K562 (cell line): ENCODE results near the gene TCF4. TPM values are rescaled to one million over a fixed set of nuclear protein-coding genes. Genes with fewer than 3 reads are reported as not detected.

Experiments
- ATAC-seq: fragments of 200-7000 bp; cut with Tn5 transposase; 3 replicates; pipeline ENCODE4 v1.9.1; 2020; ENCODE audit warnings: moderate library complexity
- BruUV-seq: library from RNA; stranded (reverse); fragments of 400-500 nt; replicated peaks from 2 replicates; lab custom pipeline; 2021; lab: Mats Ljungman, UMichigan
- CTCF ChIA-PET: fragments of 300-600 bp; formaldehyde crosslinking; extraction: SDS; loops from one replicate; lab custom pipeline; 2021; ENCODE audit warnings: low intra/inter-chr PET ratio; lab: Yijun Ruan, JAX
- POLR2A ChIA-PET: fragments of 300-600, 350-650 bp; sonication (Branson Sonifier 250); formaldehyde crosslinking; extraction: SDS; loops from one replicate; lab custom pipeline; 2021; ENCODE audit warnings: antibody characterized with exemption, inconsistent platforms; lab: Yijun Ruan, JAX
- DNase-seq, 4 experiments: peaks; one replicate each; pipeline versions ENCODE4 v3.0.0 to v3.0.0-alpha.2; 2011 to 2018; ENCODE audit warnings: low spot score in 3 of 4, mixed read lengths in 3 of 4; ENCODE audit errors: extremely low read depth in 1 of 4
- FAIRE-seq: peaks from 2 replicates; lab custom pipeline; 2011; peaks lifted over from hg19 to GRCh38; lab: Jason Lieb, UNC
- H2AFZ ChIP-seq: 2 replicates; pipeline ENCODE4 v1.6.0; 2011; ENCODE audit warnings: low read depth, low read length, control low read depth, inconsistent platforms
- H3K27ac ChIP-seq: fragments of 200-600 bp; 3 replicates; pipeline ENCODE4 v1.8.0; 2011; ENCODE audit warnings: low read depth, mild to moderate bottlenecking, control low read depth, inconsistent platforms, low read length, moderate library complexity, mixed read lengths; ENCODE audit errors: extremely low read depth
- H3K27me3 ChIP-seq, 2 experiments: fragments of 300-600 bp in 1 of 2; 2 replicates in 1 of 2; 3 replicates in 1 of 2; pipeline versions ENCODE4 v1.6.0 to v1.8.0; 2011; ENCODE audit warnings: inconsistent platforms in 2 of 2, low read length in 2 of 2, mild to moderate bottlenecking in 1 of 2, mixed read lengths in 1 of 2, moderate library complexity in 1 of 2; ENCODE audit not compliant: control insufficient read depth in 2 of 2, insufficient read depth in 2 of 2
- H3K36me3 ChIP-seq: fragments of 300-600 bp; 3 replicates; pipeline ENCODE4 v1.8.0; 2011; ENCODE audit warnings: mild to moderate bottlenecking, low read length, inconsistent platforms; ENCODE audit not compliant: control insufficient read depth, insufficient read depth
- H3K4me1 ChIP-seq, 2 experiments: fragments of 200-600 bp in 1 of 2; replicated peaks in 1 of 2; 2 replicates in 1 of 2; 3 replicates in 1 of 2; pipeline versions ENCODE4 v1.5.1 to v1.8.0; 2011; ENCODE audit warnings: inconsistent platforms in 2 of 2, low read length in 2 of 2, mild to moderate bottlenecking in 1 of 2, mixed read lengths in 1 of 2, moderate library complexity in 1 of 2; ENCODE audit not compliant: control insufficient read depth in 2 of 2, insufficient read depth in 2 of 2
- H3K4me2 ChIP-seq: 2 replicates; pipeline ENCODE4 v1.6.1; 2011; ENCODE audit warnings: low read length, control low read depth, inconsistent platforms, mixed read lengths; ENCODE audit not compliant: insufficient read depth
- H3K4me3 ChIP-seq: fragments of 200-600 bp; sonication (generic), shearing (Covaris generic); 2 replicates; pipeline ENCODE4 v1.5.1; 2016; ENCODE audit warnings: control low read depth, inconsistent platforms
- H3K79me2 ChIP-seq: fragments of 200-600 bp; 3 replicates; pipeline ENCODE4 v1.8.0; 2011; ENCODE audit warnings: low read length, inconsistent platforms; ENCODE audit not compliant: control insufficient read depth, insufficient read depth
- H3K9ac ChIP-seq, 2 experiments: 2 replicates each; pipeline versions ENCODE4 v1.6.0 to v1.6.1; 2011; ENCODE audit warnings: low read depth in 2 of 2, low read length in 2 of 2, control low read depth in 1 of 2, inconsistent platforms in 1 of 2, mild to moderate bottlenecking in 1 of 2, mixed read lengths in 1 of 2; ENCODE audit not compliant: insufficient read depth in 1 of 2
- H3K9me1 ChIP-seq: one replicate; pipeline ENCODE4 v1.6.0; 2011; ENCODE audit warnings: inconsistent platforms, mild to moderate bottlenecking, low read length, moderate library complexity; ENCODE audit not compliant: control insufficient read depth, insufficient read depth
- H3K9me3 ChIP-seq: replicated peaks from 2 replicates; pipeline ENCODE4 v1.5.1; 2011; ENCODE audit warnings: low read depth, low read length, inconsistent platforms; ENCODE audit not compliant: control insufficient read depth, insufficient read depth
- H4K20me1 ChIP-seq: replicated peaks from 2 replicates; pipeline ENCODE4 v1.6.1; 2011; ENCODE audit warnings: low read length, inconsistent platforms, mixed read lengths; ENCODE audit not compliant: control insufficient read depth, insufficient read depth
- ATF1 ChIP-seq, 2 experiments: fragments of 450-650 bp in 1 of 2; IDR thresholded peaks; 2 replicates each; pipeline ENCODE4 v1.6.1; 2016; ENCODE audit warnings: missing compliant biosample characterization in 1 of 2, missing genetic modification characterization in 1 of 2
- BCOR ChIP-seq: fragments of 450-650 bp; IDR thresholded peaks from 2 replicates; pipeline ENCODE4 v1.6.1; 2016
- HMG20A ChIP-seq: fragments of 450-650 bp; formaldehyde crosslinking; conservative IDR thresholded peaks from 2 replicates; pipeline ENCODE4 v1.4.0; 2020; ENCODE audit warnings: mild to moderate bottlenecking, mixed read lengths
- NCOA6 ChIP-seq: fragments of 450-650 bp; IDR thresholded peaks from 2 replicates; pipeline ENCODE4 v1.6.1; 2017; ENCODE audit warnings: mild to moderate bottlenecking
- OTX1 ChIP-seq: fragments of 450-650 bp; formaldehyde crosslinking; IDR thresholded peaks from 2 replicates; pipeline ENCODE4 v1.4.0; 2022; ENCODE audit warnings: mild to moderate bottlenecking
- PRPF4 ChIP-seq: fragments of 200-400 bp; formaldehyde crosslinking; IDR thresholded peaks from one replicate; pipeline ENCODE4 v1.6.1; 2017; ENCODE audit warnings: low read length, low read depth, mild to moderate bottlenecking; ENCODE audit not compliant: insufficient read depth, poor library complexity, severe bottlenecking
- RAD51 ChIP-seq: fragments of 450-650 bp; IDR thresholded peaks from 2 replicates; pipeline ENCODE4 v1.7.1; 2016; ENCODE audit warnings: low read depth, mild to moderate bottlenecking, borderline replicate concordance
- RBM39 ChIP-seq: fragments of 200-400 bp; formaldehyde crosslinking; optimal IDR thresholded peaks from 2 replicates; pipeline ENCODE3; 2018; ENCODE audit warnings: low read depth, low read length
- RFX7 ChIP-seq: fragments of 250-450 bp; sonication (Bioruptor Pico); IDR thresholded peaks from 2 replicates; pipeline ENCODE4 v1.5.1; 2021; ENCODE audit warnings: mild to moderate bottlenecking
- TAL1 ChIP-seq: fragments of 450-650 bp; IDR thresholded peaks from 2 replicates; pipeline ENCODE4 v1.6.1; 2016; ENCODE audit warnings: mild to moderate bottlenecking
- ZBTB17 ChIP-seq: fragments of 450-650 bp; formaldehyde crosslinking; IDR thresholded peaks from 2 replicates; pipeline ENCODE4 v1.4.0; 2020; ENCODE audit warnings: mild to moderate bottlenecking
- ZNF217 ChIP-seq: sonication (generic); formaldehyde crosslinking; IDR thresholded peaks from 2 replicates; pipeline ENCODE4 v1.8.0; 2022; ENCODE audit warnings: mild to moderate bottlenecking, missing genetic modification reagents
- ZNF384 ChIP-seq: IDR thresholded peaks from 2 replicates; pipeline ENCODE4 v1.6.1; 2012; ENCODE audit warnings: low read depth, low read length, improper control_type of control experiment
- in situ Hi-C: fragments of 300-500 bp; cut with MboI; formaldehyde crosslinking; loops from 4 replicates; pipeline ENCODE4 v1.15.0; 2018; ENCODE audit warnings: inconsistent platforms, mixed read lengths
- intact Hi-C: fragments of 100-400 bp; cut with micrococcal nuclease; formaldehyde crosslinking; loops from 2 replicates; pipeline ENCODE4 v1.14.2; 2022
- polyA plus RNA-seq, 8 experiments: library from polyadenylated mRNA; depleted of rRNA in 4 of 8; stranded (reverse) in 5 of 8; unstranded in 3 of 8; fragments of >200 nt; fragmentation: Nextera tagmentation in 2 of 8; fragmentation: Illumina TruSeq in 1 of 8; extraction: Ambion mirVana in 2 of 8; extraction: Trizol in 1 of 8; gene quantifications; 2 replicates each; pipeline versions ENCODE4 v1.2.1 to v1.2.3, GENCODE V29; 2011 to 2014; ENCODE audit warnings: inconsistent platforms in 1 of 8, missing spikeins in 1 of 8
- total RNA-seq, 7 experiments: library from RNA; depleted of rRNA in 6 of 7; stranded (reverse); fragments of >200 nt in 6 of 7; fragmentation: Illumina TruSeq in 2 of 7; extraction: Trizol in 2 of 7; gene quantifications; 2 replicates each; pipeline versions ENCODE4 v1.2.1 to v1.2.3, GENCODE V29; 2011 to 2021; ENCODE audit warnings: low replicate concordance in 1 of 7
- TF ChIP-seq, protein P1 (sequence below): fragments of 250-450 bp; sonication (Bioruptor Pico); IDR thresholded peaks from 2 replicates; pipeline ENCODE4 v1.4.0; 2020; ENCODE audit warnings: mild to moderate bottlenecking
- TF ChIP-seq, protein P2 (sequence below): sonication (generic); formaldehyde crosslinking; IDR thresholded peaks from 2 replicates; pipeline ENCODE4 v1.8.1; 2023; ENCODE audit warnings: mild to moderate bottlenecking, missing genetic modification reagents, moderate library complexity

TCF4 gene
- total and polyA plus RNA-seq, 9 of the 15 experiments (the other 6 are each of a cell fraction or from before 2014, with no cell fraction given) = 4.8 to 24.7 (median 15.2) TPM

DNA sequence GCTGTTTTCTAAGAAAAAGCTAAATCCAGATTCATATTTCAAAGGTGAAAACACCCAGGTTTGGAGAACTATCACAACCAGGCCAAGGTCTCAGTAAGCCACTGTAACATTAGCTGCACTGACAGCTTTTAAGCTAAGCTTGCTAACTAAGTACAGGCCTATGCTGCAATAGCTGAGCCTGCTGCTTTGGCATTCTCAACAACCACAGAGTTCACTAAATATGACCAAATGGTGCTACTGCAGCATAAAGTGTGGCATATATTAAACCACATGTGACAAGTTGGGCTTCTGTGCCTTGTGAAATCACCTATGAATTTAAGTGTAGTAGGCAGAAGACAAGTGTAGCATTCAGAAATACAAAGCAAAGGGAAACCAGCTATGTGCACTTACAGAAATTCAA, 206.7 kb downstream of the TCF4 start:
- no peaks in the 10 kb centered on the region for H3K27me3 ChIP-seq
- H4K20me1 ChIP-seq = no peaks in the 10 kb centered on the region
- no peak overlapping the region for H3K4me3 ChIP-seq
- CTCF ChIA-PET = no interaction called here
- ATAC-seq = no peak
- H3K4me2 ChIP-seq = no peak overlapping the region
- no peak for FAIRE-seq
- no peak overlapping the region for H3K9ac ChIP-seq
- H3K9me3 ChIP-seq = no peaks in the 10 kb centered on the region; the same call in 1 of the 2 replicates
- no peaks in the 10 kb centered on the region for H3K36me3 ChIP-seq
- no TSS peak for BruUV-seq
- no peak for DNase-seq
- H3K4me1 ChIP-seq = peaks cover 5 to 8% of the 10 kb centered on the region in 2 experiments; a peak in 4 of 5 replicates
- H3K79me2 ChIP-seq = 0 out of 3 replicates have a peak, but pooled peaks cover 4% of the 10 kb centered on the region
- H3K9me1 ChIP-seq = no peaks in the 10 kb centered on the region
- in situ Hi-C loops = no loop called here
- intact Hi-C loops = loop anchor here (10.0 kb wide), 1 partner anchor 1254 kb away; the partner anchor contains the start of gene TXNL1
- no peak overlapping the region for H3K27ac ChIP-seq
- no peak overlapping the region for H2AFZ ChIP-seq
- TF ChIP-seq OTX1 (CRISPR knock-in tag) (no peak), PRPF4 (no peak), ZBTB17 (CRISPR knock-in tag) (no peak), ZNF217 (CRISPR knock-in tag) (no peak), RBM39 (no peak), ATF1 (CRISPR knock-in tag; IDR thresholded peaks at IDR 0.05) (no peak), ATF1 (tag; IDR thresholded peaks at IDR 0.05) (no peak), HMG20A (no peak), RFX7 (CRISPR knock-in tag) (no peak), RAD51 (no peak), BCOR (no peak), ZNF384 (no peak), NCOA6 (no peak), TAL1 (no peak)
- TF ChIP-seq, protein P1, sequence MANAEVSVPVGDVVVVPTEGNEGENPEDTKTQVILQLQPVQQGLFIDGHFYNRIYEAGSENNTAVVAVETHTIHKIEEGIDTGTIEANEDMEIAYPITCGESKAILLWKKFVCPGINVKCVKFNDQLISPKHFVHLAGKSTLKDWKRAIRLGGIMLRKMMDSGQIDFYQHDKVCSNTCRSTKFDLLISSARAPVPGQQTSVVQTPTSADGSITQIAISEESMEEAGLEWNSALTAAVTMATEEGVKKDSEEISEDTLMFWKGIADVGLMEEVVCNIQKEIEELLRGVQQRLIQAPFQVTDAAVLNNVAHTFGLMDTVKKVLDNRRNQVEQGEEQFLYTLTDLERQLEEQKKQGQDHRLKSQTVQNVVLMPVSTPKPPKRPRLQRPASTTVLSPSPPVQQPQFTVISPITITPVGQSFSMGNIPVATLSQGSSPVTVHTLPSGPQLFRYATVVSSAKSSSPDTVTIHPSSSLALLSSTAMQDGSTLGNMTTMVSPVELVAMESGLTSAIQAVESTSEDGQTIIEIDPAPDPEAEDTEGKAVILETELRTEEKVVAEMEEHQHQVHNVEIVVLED (CRISPR knock-in tag) = no peak
- TF ChIP-seq, protein P2, sequence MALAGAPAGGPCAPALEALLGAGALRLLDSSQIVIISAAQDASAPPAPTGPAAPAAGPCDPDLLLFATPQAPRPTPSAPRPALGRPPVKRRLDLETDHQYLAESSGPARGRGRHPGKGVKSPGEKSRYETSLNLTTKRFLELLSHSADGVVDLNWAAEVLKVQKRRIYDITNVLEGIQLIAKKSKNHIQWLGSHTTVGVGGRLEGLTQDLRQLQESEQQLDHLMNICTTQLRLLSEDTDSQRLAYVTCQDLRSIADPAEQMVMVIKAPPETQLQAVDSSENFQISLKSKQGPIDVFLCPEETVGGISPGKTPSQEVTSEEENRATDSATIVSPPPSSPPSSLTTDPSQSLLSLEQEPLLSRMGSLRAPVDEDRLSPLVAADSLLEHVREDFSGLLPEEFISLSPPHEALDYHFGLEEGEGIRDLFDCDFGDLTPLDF (CRISPR knock-in tag) = no peak
- POLR2A ChIA-PET = no interaction called here
